T-helper 1 cell treated with Interleukin-12 subunit alpha and Interleukin-12 subunit beta and Interleukin-4 antibody, amounts not matched to agents 30 μg/mL and 1 μg/mL, for 36 hours (primary cell): ENCODE data around the gene CD3D.

Experiments
- H3K27ac Mint-ChIP-seq: one replicate; pipeline ENCODE4 v1.8.0; 2021; ENCODE audit warnings: mild to moderate bottlenecking, mixed read lengths
- H3K27me3 Mint-ChIP-seq: one replicate; pipeline ENCODE4 v1.8.0; 2021; ENCODE audit warnings: low read depth, mixed read lengths
- H3K36me3 Mint-ChIP-seq: one replicate; pipeline ENCODE4 v1.8.0; 2021; ENCODE audit warnings: low read depth, mixed read lengths
- H3K4me1 Mint-ChIP-seq: one replicate; pipeline ENCODE4 v1.8.0; 2021; ENCODE audit warnings: low read depth, mixed read lengths
- H3K4me3 Mint-ChIP-seq: one replicate; pipeline ENCODE4 v1.8.0; 2021; ENCODE audit warnings: mild to moderate bottlenecking, moderate library complexity, mixed read lengths
- H3K9me3 Mint-ChIP-seq: one replicate; pipeline ENCODE4 v1.8.0; 2021; ENCODE audit warnings: mixed read lengths

Gene CD3D

DNA sequence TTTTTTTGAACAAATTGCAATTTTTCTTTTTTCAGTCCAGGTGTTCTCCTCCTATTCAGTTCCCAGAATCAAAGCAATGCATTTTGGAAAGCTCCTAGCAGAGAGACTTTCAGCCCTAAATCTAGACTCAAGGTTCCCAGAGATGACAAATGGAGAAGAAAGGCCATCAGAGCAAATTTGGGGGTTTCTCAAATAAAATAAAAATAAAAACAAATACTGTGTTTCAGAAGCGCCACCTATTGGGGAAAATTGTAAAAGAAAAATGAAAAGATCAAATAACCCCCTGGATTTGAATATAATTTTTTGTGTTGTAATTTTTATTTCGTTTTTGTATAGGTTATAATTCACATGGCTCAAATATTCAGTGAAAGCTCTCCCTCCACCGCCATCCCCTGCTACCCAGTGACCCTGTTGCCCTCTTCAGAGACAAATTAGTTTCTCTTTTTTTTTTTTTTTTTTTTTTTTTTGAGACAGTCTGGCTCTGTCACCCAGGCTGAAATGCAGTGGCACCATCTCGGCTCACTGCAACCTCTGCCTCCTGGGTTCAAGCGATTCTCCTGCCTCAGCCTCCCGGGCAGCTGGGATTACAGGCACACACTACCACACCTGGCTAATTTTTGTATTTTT, 10.7 kb upstream of the CD3D start:
- no peaks in the 10 kb centered on the region for H3K9me3 Mint-ChIP-seq

DNA sequence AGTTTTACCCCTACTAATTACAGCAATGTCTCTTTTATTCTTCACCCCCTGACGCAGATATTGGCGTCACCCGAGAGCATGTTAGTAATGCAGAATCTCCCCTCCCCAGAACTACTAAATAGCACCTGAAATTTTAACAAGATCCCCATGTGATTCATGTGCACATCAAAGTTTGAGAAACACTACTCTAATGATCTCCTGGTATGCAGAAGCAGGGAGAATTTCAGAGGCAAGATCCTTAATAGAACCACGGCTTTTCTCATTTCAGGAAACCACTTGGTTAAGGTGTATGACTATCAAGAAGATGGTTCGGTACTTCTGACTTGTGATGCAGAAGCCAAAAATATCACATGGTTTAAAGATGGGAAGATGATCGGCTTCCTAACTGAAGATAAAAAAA, 7.0 kb upstream of the CD3D start:
- Mint-ChIP-seq H3K4me1 (peaks cover 40% of the 10 kb centered on the region), H3K36me3 (peaks cover 62% of the 10 kb centered on the region)

More for the DNA sequence above, 10.7 kb upstream of the CD3D start:
- Mint-ChIP-seq H3K27ac (no peak overlapping the region), H3K4me1 (peaks cover 15% of the 10 kb centered on the region), H3K4me3 (no peak overlapping the region), H3K27me3 (no peaks in the 10 kb centered on the region), H3K36me3 (peaks cover 45% of the 10 kb centered on the region)

DNA sequence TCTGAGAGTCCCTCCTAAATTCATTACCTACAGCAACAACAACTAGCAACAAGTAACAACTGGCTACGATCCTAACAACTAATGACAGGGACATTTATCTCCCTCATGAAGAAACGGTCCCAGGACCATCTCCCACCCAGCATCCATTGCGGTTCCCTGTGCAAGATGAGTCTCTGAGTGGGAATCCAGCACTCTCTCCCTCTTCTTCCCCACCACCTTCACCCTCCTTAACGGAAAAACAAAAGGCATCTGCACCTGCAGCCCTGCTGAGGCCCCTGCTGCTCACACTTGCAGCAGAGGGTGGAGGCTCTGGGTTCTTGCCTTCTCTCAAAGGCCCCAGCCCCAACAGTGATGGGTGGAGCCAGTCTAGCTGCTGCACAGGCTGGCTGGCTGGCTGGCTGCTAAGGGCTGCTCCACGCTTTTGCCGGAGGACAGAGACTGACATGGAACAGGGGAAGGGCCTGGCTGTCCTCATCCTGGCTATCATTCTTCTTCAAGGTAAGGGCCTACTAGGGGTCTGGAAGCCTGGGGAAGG, 1.5 kb upstream of the CD3D start, which contains the start of gene CD3G:
Gene CD3G, plus strand, starts transcription at position 364 of the 535 bp plus-strand sequence. Its CDS starts 80 bp downstream, at position 444.
- Mint-ChIP-seq H3K27ac (peak within 1 kb of the TSS; percentile 99), H3K9me3 (no peaks in the 10 kb centered on the region), H3K36me3 (peaks cover 57% of the 10 kb centered on the region), H3K4me1 (peaks cover 69% of the 10 kb centered on the region), H3K27me3 (no peaks in the 10 kb centered on the region), H3K4me3 (peak within 1 kb of the TSS; percentile 95)

More for the DNA sequence above, 7.0 kb upstream of the CD3D start:
- Mint-ChIP-seq H3K9me3 (no peaks in the 10 kb centered on the region), H3K27me3 (no peaks in the 10 kb centered on the region), H3K4me3 (no peak overlapping the region), H3K27ac (no peak overlapping the region)

DNA sequence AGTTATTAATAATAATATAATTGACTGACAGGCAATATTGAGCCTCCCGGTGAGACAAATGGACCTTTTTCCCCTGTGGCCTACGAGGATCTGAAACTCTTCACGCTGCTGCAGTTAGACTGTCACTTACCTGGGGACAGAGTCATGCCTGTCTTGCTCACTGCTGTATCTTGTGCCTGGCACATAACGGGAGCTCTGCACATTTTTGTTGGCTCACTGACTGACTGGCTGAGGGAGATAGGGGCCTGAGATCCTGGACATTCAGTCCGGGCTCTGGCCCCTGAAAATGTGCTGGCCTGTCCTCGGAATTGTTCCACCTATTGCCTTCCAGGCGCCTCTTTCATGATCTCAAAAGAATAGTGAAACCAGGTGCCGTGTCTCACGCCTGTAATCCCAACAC, 743 bp upstream of the CD3D start:
- Mint-ChIP-seq H3K27ac (peak overlapping the region; percentile 99), H3K27me3 (no peaks in the 10 kb centered on the region), H3K4me3 (peak overlapping the region; percentile 95), H3K36me3 (peaks cover 57% of the 10 kb centered on the region), H3K4me1 (peaks cover 70% of the 10 kb centered on the region), H3K9me3 (no peaks in the 10 kb centered on the region)

DNA sequence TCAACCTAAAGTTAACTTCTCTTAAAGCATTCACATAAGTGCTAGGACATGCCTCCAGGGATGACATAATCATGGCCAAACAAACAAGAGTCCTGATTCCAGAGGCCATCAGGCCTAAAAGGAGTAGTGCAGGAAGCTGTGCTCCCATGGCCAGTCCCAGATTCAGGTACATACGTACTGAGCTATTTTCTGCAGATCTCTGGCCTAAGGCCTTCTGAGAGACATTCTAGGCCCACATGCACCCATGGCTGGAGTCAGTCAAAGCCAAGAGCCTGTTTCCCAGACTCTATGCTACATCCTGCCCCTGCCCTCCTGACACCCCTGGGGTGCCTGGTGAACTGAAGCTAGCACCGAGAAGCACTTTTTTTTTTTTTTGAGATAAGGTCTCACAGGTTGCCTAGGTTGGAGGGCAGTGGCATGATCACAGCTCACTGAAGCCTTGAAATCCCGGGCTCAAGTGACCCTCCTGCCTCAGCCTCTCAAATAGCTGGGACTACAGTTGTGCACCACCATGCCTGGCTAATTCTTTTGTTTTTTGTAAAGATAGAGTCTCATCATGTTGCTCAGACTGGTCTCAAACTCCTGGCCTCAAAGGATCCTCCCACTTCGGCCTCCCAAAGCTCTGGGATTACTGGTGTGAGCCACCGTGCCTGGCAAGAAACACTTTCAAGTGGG, 553 bp downstream of the CD3D start:
- Mint-ChIP-seq H3K27me3 (no peaks in the 10 kb centered on the region), H3K27ac (peak overlapping the region; percentile 99), H3K4me3 (peak overlapping the region; percentile 95), H3K4me1 (peaks cover 62% of the 10 kb centered on the region), H3K36me3 (peaks cover 56% of the 10 kb centered on the region), H3K9me3 (no peaks in the 10 kb centered on the region)

DNA sequence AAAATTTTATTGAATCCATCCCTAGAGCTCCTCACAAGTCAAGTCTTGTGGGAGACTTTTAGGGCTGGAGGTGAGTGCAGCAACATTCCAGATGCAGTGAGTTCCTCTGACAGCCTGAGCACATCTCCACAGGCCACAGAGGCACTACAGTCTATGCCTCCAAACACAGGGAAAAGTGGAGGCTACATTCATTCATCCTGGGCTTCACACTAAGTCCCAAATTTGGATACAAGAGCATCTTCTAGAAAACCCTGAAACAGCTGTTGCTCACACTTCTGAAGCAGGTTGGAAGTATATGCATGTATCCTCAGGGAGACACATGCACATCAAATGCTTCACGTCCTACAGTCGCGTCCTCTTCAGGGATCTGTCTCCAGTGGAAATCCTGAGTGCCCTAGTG, 1.2 kb downstream of the CD3D start:
- Mint-ChIP-seq H3K27me3 (no peaks in the 10 kb centered on the region), H3K36me3 (peaks cover 57% of the 10 kb centered on the region), H3K4me3 (peak overlapping the region; percentile 95), H3K4me1 (peaks cover 60% of the 10 kb centered on the region), H3K27ac (peak overlapping the region; percentile 99), H3K9me3 (no peaks in the 10 kb centered on the region)

DNA sequence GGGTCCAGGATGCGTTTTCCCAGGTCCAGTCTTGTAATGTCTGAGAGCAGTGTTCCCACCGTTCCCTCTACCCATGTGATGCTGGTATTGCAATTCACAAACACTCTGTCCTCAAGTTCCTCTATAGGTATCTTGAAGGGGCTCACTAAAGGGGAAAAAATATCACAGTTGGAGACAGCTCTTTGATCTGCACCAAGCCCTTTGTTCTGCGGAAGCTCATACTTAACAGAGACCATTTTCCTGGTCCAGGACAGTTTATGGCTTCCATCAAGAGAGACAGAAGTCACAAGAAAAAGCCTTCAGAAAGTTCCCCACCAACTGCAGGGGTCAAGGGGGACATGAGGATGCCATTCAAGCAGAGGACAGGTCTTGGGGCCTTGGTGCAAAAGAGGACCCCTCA, 2.1 kb downstream of the CD3D start:
- Mint-ChIP-seq H3K27ac (peak overlapping the region; percentile 99), H3K27me3 (no peaks in the 10 kb centered on the region), H3K36me3 (peaks cover 53% of the 10 kb centered on the region), H3K4me3 (peak overlapping the region; percentile 95), H3K9me3 (no peaks in the 10 kb centered on the region), H3K4me1 (peaks cover 57% of the 10 kb centered on the region)

DNA sequence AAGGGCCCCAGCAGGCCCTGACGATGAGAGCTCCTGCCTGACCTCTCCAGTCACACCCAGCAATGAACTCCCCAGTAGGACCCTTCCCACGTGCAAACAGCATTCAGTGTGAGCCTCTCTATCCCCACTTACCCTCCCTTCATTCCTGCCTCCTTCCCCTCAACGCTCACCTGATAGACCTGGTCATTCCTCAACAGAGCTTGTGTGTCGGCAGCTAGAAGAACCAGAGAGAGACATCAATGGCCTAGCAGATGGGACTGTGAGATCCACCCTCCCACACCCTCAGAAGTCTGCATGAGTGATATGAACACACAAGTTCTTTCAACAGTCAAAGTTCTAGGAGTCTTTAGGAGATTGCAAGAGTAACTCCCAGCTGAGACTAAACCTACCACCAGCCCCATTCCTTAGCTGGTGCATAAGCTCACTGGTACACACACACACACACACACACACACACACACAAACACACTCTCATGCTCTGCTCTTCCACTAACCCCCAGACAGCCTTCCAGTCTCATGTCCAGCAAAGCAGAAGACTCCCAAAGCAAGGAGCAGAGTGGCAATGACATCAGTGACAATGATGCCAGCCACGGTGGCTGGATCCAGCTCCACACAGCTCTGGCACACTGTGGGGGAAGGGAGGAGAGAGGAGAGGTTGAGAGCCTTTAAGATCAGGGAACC, 3.1 kb downstream of the CD3D start:
- H3K4me1 Mint-ChIP-seq: peaks cover 57% of the 10 kb centered on the region
- peaks cover 45% of the 10 kb centered on the region for H3K36me3 Mint-ChIP-seq
- peak overlapping the region; percentile 99 for H3K27ac Mint-ChIP-seq

DNA sequence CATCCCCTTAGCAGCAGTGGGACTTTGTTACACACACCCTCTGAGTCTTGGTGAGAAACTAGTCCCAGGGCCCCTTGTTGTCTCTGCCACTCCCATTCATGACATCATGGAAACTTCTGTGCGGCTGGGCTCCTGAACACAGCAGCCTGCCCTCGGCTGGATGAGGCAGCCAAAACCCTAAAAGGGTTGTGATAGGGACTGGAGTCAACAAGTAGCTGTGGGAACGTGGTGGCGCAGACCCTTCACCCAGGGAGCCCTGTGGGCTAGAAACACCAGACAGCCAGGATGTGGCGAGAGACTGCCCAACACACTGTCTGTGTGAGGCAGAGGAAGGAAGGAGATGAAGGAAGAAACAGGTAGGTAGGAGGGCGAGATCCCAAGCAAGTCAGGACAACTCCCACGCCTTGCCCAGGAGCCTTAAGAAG, 3.9 kb downstream of the CD3D start:
- Mint-ChIP-seq H3K27ac (peak overlapping the region; percentile 99), H3K4me1 (peaks cover 54% of the 10 kb centered on the region), H3K36me3 (peaks cover 45% of the 10 kb centered on the region), H3K4me3 (peak overlapping the region; percentile 95), H3K27me3 (no peaks in the 10 kb centered on the region), H3K9me3 (no peaks in the 10 kb centered on the region)

More for the DNA sequence above, 3.1 kb downstream of the CD3D start:
- Mint-ChIP-seq H3K27me3 (no peaks in the 10 kb centered on the region), H3K4me3 (peak overlapping the region; percentile 95), H3K9me3 (no peaks in the 10 kb centered on the region)

DNA sequence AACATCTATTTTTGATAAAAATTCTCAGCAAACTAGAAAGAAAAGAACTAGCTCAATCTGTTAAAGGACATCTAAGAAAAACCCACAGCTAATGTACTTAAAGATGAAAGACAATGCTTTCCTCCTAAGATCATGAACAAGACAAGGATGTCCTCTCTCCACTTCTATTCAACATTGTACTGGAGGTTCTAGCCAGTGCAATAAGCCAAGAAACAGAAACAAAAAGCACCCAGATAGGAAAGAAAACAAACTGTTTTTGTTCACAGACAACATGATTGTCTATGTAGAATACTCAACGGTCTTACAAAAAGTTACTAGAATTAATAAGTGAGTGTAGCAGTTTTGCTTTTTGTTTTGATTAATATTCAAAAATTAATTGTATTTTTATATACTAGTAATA, 7.8 kb downstream of the CD3D start:
- Mint-ChIP-seq H3K9me3 (no peaks in the 10 kb centered on the region), H3K4me3 (peak overlapping the region; percentile 29), H3K27me3 (no peaks in the 10 kb centered on the region), H3K27ac (peak overlapping the region; percentile 71), H3K4me1 (peaks cover 30% of the 10 kb centered on the region), H3K36me3 (peaks cover 21% of the 10 kb centered on the region)

DNA sequence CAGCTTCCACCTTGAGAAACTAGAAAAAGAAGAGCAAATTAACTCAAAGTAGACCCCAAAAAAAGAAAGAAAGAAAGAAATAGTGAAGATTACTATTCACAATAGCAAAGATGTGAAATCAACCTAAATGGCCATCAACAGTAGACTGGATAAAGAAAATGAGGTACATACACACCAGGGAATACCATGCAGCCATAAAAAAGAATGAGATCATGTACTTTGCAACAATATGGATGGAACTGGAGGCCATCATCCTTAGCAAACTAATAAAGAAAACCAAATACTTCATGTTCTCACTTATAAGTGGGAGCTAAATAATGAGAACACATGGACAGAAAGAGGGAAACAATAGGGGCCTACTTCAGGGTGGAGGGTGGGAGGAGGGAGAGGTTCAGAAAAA, 13.8 kb downstream of the CD3D start:
- no peaks in the 10 kb centered on the region for H3K4me1 Mint-ChIP-seq
- H3K4me3 Mint-ChIP-seq: no peak overlapping the region
- H3K27ac Mint-ChIP-seq: no peak overlapping the region
- no peaks in the 10 kb centered on the region for H3K27me3 Mint-ChIP-seq
- H3K9me3 Mint-ChIP-seq: no peaks in the 10 kb centered on the region
- H3K36me3 Mint-ChIP-seq: peaks cover 9% of the 10 kb centered on the region

DNA sequence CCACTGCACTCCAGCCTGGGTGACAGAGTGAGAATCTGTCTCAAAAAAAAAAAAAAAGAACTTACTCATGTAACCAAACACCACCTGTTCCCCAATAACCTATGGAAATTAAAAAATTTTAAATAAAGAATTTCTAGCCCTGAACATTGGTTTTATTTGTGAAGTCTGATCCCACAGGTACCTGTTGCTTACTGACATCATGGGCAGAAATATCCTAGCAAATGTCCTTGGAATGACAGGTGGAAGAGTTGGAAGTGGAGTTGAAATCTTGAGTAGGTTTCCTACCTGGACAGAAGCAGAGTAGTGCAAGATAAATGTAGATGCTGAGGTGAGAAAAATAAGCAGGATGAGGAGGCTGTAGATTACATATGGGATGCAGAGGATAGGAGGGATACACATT, 17.2 kb downstream of the CD3D start:
- H3K4me1 Mint-ChIP-seq: peaks cover 11% of the 10 kb centered on the region
- H3K36me3 Mint-ChIP-seq: peaks cover 18% of the 10 kb centered on the region
- H3K4me3 Mint-ChIP-seq: no peak overlapping the region
- no peak overlapping the region for H3K27ac Mint-ChIP-seq
- H3K27me3 Mint-ChIP-seq: no peaks in the 10 kb centered on the region
- H3K9me3 Mint-ChIP-seq: no peaks in the 10 kb centered on the region

DNA sequence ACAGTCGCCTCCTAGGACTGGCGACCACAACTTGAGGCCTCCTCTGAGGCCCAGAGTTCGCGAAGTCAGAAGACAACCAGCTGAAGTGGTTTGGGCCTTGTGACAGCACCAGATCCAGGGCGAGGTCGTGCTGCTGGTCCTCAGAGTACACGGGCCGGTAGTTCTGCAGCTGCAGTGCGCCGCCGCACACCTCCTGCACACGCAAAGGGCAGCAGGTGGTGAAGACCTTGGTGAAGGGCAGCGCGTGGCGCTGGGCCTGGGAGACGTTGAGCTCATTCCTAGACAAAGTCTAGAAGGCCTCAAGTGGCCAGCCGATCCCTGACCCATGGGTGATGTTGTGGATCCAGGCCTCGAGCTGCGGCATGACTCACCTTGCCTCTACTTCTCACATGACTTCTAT, 19.8 kb downstream of the CD3D start:
- H3K4me1 Mint-ChIP-seq: peaks cover 30% of the 10 kb centered on the region
- H3K27me3 Mint-ChIP-seq: no peaks in the 10 kb centered on the region
- H3K4me3 Mint-ChIP-seq: no peak overlapping the region
- H3K36me3 Mint-ChIP-seq: peaks cover 27% of the 10 kb centered on the region
- no peak overlapping the region for H3K27ac Mint-ChIP-seq
- H3K9me3 Mint-ChIP-seq: no peaks in the 10 kb centered on the region

DNA sequence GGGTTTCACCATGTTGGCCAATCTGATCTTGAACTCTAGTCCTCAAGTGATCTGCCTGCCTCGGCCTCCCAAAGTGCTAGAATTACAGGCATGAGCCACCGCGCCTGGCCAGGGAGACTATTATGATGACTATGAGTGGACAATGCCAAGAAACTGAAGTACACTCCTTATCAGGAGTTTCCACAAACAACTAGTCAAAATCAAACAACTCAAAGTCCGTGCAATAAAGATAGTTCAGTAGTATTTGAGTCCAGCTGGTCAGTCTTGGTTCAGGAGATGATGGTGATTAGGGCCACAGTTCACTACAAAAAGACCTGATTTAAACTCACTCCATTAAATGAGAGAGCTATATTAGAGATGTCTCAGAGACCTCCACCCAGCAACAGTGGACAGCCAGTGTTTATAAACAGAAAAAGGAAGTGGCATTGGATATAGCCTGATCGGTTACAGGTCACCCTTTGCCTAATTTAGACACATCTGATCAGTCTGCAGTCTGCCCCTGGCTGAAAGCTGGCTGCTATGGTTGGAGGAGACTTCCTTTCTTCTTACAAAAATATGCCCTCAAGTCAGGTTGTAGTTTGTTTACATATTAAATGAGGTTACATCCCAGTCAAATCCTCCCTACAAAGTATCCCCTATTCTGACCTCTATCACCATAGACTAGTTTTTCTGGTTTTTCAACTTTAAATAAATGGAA, 21.0 kb downstream of the CD3D start:
- H3K27ac Mint-ChIP-seq: peak overlapping the region; percentile 29
- H3K36me3 Mint-ChIP-seq: peaks cover 31% of the 10 kb centered on the region
- H3K9me3 Mint-ChIP-seq: peaks cover 3% of the 10 kb centered on the region
- peaks cover 38% of the 10 kb centered on the region for H3K4me1 Mint-ChIP-seq
- H3K4me3 Mint-ChIP-seq: no peak overlapping the region
- no peaks in the 10 kb centered on the region for H3K27me3 Mint-ChIP-seq
